GM06990 (cell line): ENCODE measurements around the gene CCDC70.

ENCODE experiments used
- DNase-seq: peaks from one replicate; pipeline ENCODE4 v3.0.0-alpha.2; 2011; ENCODE audit not compliant: insufficient read length; ENCODE audit errors: extremely low read depth
- H3K27me3 ChIP-seq: replicated peaks from 2 replicates; pipeline ENCODE4 v1.6.0; 2011; ENCODE audit warnings: low read length; ENCODE audit not compliant: control insufficient read depth, insufficient read depth
- H3K36me3 ChIP-seq: 2 replicates; pipeline ENCODE4 v1.5.1; 2011; ENCODE audit warnings: low read length; ENCODE audit not compliant: control insufficient read depth, insufficient read depth
- H3K4me3 ChIP-seq: replicated peaks from 2 replicates; pipeline ENCODE4 v1.5.1; 2011; ENCODE audit warnings: low read depth, mild to moderate bottlenecking, control low read depth, low read length
- TF ChIP-seq, protein P1 (sequence below): IDR thresholded peaks from 2 replicates; pipeline ENCODE4 v1.5.1; 2011; ENCODE audit warnings: low read length, control low read depth, mild to moderate bottlenecking, inconsistent platforms; ENCODE audit not compliant: insufficient read depth, poor library complexity, severe bottlenecking

The CCDC70 gene

DNA sequence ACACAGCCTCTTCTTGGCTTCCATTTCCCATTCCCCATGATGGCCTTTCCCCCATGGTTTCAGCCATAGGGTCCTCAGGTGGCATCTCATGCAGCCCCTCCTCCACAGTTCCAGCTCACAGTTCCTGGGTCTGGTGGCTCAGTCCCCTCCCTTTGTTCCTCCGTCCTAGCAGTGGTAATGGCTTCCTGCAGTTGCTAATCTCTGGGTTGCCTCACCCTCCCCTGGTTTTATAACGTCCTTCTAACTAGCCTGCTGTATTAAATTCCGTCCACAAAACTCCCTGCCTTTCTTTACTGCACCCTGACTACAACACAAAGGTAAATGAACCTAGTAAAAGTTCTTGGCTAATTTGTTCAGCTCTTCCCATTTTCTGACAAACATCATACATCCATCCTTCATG, 30.9 kb downstream of the CCDC70 start:
- TF ChIP-seq, protein P1, sequence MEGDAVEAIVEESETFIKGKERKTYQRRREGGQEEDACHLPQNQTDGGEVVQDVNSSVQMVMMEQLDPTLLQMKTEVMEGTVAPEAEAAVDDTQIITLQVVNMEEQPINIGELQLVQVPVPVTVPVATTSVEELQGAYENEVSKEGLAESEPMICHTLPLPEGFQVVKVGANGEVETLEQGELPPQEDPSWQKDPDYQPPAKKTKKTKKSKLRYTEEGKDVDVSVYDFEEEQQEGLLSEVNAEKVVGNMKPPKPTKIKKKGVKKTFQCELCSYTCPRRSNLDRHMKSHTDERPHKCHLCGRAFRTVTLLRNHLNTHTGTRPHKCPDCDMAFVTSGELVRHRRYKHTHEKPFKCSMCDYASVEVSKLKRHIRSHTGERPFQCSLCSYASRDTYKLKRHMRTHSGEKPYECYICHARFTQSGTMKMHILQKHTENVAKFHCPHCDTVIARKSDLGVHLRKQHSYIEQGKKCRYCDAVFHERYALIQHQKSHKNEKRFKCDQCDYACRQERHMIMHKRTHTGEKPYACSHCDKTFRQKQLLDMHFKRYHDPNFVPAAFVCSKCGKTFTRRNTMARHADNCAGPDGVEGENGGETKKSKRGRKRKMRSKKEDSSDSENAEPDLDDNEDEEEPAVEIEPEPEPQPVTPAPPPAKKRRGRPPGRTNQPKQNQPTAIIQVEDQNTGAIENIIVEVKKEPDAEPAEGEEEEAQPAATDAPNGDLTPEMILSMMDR: no peak
- Histone ChIP-seq H3K4me3 (no peak overlapping the region), H3K27me3 (peaks cover 2% of the 10 kb centered on the region), H3K36me3 (no peaks in the 10 kb centered on the region)
- DNase-seq: no peak

- H3K27me3 ChIP-seq: peaks cover 2% of the 10 kb centered on the region
- no peaks in the 10 kb centered on the region for H3K36me3 ChIP-seq
- no peak for DNase-seq
- TF ChIP-seq, protein P1: no peak
- H3K4me3 ChIP-seq: no peak overlapping the region
Measured at GRCh38 chr13:51894239-51894638, 32.5 kb downstream of the CCDC70 start.

DNA sequence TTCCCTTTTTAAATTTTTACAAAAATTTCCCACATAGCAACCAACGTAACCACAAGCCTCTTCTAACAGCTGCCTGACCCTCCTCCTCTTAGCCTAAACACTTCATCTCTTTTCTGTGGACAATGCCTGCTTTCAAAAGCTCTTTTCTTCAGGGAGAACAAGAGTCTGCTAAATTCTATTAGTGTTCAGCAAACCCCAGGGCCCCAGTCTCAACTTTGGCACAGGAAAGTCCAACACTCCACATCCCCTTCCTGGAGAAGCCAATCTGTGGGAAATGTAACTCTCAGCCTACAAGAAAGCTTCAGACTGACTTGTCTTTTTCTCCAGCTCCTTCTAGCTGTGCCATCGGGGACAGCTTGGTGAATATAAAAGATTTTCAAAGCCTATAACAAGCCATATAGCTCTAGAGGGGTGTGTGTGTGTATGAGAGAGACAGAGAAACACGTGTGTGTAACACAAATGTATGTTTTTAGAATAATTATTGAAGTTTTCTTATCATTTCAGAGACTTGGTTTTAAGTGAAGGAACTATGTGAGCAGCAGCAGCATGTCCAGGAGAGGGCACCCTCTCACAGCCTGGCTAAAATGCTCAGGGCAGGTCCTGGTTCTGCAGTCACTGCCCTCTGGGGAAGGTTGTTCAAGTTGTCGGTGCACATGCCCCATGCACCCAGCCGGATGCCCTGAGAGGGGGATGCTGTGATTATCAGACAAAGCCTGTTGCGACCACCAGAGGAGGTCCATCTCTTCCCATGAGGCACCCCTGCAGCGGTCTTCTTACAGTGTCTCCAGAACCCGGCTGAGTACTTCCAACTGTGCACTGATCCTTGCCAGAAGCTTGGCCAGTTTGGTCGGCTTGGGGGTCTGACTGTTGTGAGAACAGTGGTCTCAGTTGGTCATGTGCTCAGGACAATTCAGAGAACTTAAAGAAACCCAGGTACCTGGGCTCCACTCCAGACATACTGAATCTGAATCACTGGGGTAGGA, 34.4 kb downstream of the CCDC70 start:
- Histone ChIP-seq H3K27me3 (peaks cover 2% of the 10 kb centered on the region; the same call in 1 of the 2 replicates), H3K36me3 (no peaks in the 10 kb centered on the region), H3K4me3 (no peak overlapping the region)
- DNase-seq: no peak
- TF ChIP-seq, protein P1: peak; percentile 88

- H3K4me3 ChIP-seq: no peak overlapping the region
- TF ChIP-seq, protein P1: no peak
- DNase-seq: no peak
- no peaks in the 10 kb centered on the region for H3K36me3 ChIP-seq
- H3K27me3 ChIP-seq: peaks cover 2% of the 10 kb centered on the region; the same call in 1 of the 2 replicates
Measured at GRCh38 chr13:51900471-51900870, 38.7 kb downstream of the CCDC70 start.

GRCh38 chr13:51902776-51903175, 41.0 kb downstream of the CCDC70 start:
- TF ChIP-seq, protein P1: no peak
- no peaks in the 10 kb centered on the region; the same call in 1 of the 2 replicates for H3K27me3 ChIP-seq
- no peaks in the 10 kb centered on the region for H3K36me3 ChIP-seq
- no peak for DNase-seq
- no peak overlapping the region for H3K4me3 ChIP-seq
